Neural crest cell (in vitro differentiated cells): ENCODE data around the gene TMEM201. TPM values are rescaled to one million over a fixed set of nuclear protein-coding genes. Genes with fewer than 3 reads are reported as not detected.

Source experiments
- DNase-seq: peaks from one replicate; pipeline ENCODE4 v3.0.0; 2021; ENCODE audit warnings: low read depth, mixed read lengths, low spot score
- H3K27ac Mint-ChIP-seq: one replicate; pipeline ENCODE4 v1.8.0; 2021; ENCODE audit warnings: mild to moderate bottlenecking, mixed read lengths; ENCODE audit not compliant: unreplicated experiment
- H3K27me3 Mint-ChIP-seq: 2 replicates; pipeline ENCODE4 v1.8.0; 2021; ENCODE audit warnings: low read depth, mild to moderate bottlenecking, mixed read lengths
- H3K36me3 Mint-ChIP-seq: 2 replicates; pipeline ENCODE4 v1.8.0; 2021; ENCODE audit warnings: low read depth, mild to moderate bottlenecking, mixed read lengths
- H3K4me1 Mint-ChIP-seq: 2 replicates; pipeline ENCODE4 v1.8.0; 2021; ENCODE audit warnings: mixed read lengths
- H3K4me3 Mint-ChIP-seq: one replicate; pipeline ENCODE4 v1.8.0; 2021; ENCODE audit warnings: mild to moderate bottlenecking, mixed read lengths
- H3K9me3 Mint-ChIP-seq: 2 replicates; pipeline ENCODE4 v1.8.0; 2021; ENCODE audit warnings: mixed read lengths
- CTCF ChIP-seq: fragments of 200-600 bp; sonication (generic); conservative IDR thresholded peaks from 2 replicates; pipeline ENCODE4 v1.5.0; 2021; ENCODE audit warnings: antibody characterized with exemption, mild to moderate bottlenecking
- total RNA-seq: library from RNA; stranded (reverse); gene quantifications from 2 replicates; pipeline ENCODE4 v1.2.1, GENCODE V29; 2021

The TMEM201 gene
- total RNA-seq, 1 donor from 2014 or later, result 41.4 TPM

- Mint-ChIP-seq H3K4me3 (no peak overlapping the region), H3K36me3 (no peaks in the 10 kb centered on the region), H3K4me1 (no peaks in the 10 kb centered on the region), H3K9me3 (no peaks in the 10 kb centered on the region), H3K27me3 (no peaks in the 10 kb centered on the region), H3K27ac (no peak overlapping the region)
- no peak for TF ChIP-seq CTCF
- no peak for DNase-seq
These were observed 18.6 kb downstream of the TMEM201 start for GRCh38 chr1:9607352-9607751.

DNA sequence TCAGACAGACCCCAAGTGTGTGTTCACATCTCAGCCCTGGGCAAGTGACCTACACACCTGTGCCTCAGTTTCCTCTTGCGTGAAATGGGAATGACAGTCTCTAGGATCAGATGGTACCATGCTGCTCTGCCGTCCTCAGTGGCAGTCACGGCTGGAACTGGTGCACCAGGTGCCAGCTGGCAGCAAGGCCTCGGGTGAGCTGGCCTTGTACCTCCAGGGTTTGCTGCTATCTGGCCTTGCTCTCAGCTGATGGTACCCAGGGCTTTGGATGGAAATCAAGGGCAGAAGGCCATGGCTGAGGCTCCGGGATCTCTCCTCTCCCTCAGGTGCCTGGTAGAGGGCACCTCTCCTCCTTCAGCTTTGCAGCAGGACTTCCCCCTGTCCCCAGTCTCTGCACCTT is 21.3 kb downstream of the TMEM201 start:
- no peaks in the 10 kb centered on the region for H3K4me1 Mint-ChIP-seq
- DNase-seq, result no peak
- no peak for TF ChIP-seq CTCF
- H3K9me3 Mint-ChIP-seq, result no peaks in the 10 kb centered on the region
- H3K4me3 Mint-ChIP-seq, result no peak overlapping the region
- no peaks in the 10 kb centered on the region for H3K27me3 Mint-ChIP-seq
- no peaks in the 10 kb centered on the region for H3K36me3 Mint-ChIP-seq
- peak overlapping the region; percentile 43 for H3K27ac Mint-ChIP-seq

DNA sequence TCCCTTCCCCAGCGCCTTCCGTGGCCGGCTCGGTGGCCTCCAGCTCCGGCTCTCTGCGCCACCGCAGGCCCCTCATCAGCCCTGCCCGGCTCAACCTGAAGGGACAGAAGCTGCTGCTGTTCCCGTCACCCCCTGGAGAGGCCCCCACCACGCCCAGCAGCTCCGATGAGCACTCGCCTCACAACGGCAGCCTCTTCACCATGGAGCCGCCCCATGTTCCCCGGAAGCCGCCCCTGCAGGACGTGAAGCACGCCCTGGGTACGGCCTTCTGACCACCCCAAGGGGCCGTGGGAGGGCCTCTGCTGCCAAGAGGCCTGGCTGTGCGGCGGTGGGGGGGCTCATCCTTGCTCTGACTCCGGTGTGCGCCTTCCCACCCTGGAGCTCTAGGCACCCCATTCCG is 21.8 kb downstream of the TMEM201 start:
- Mint-ChIP-seq H3K27ac (no peak overlapping the region), H3K9me3 (no peaks in the 10 kb centered on the region), H3K27me3 (no peaks in the 10 kb centered on the region), H3K4me3 (no peak overlapping the region), H3K36me3 (no peaks in the 10 kb centered on the region), H3K4me1 (no peaks in the 10 kb centered on the region)
- TF ChIP-seq CTCF, result no peak
- no peak for DNase-seq

GRCh38 chr1:9611716-9612115 is 23.0 kb downstream of the TMEM201 start:
- no peaks in the 10 kb centered on the region for H3K4me1 Mint-ChIP-seq
- no peak for TF ChIP-seq CTCF
- no peaks in the 10 kb centered on the region for H3K9me3 Mint-ChIP-seq
- no peak overlapping the region for H3K4me3 Mint-ChIP-seq
- no peak for DNase-seq
- H3K27ac Mint-ChIP-seq, result no peak overlapping the region
- no peaks in the 10 kb centered on the region for H3K27me3 Mint-ChIP-seq
- H3K36me3 Mint-ChIP-seq, result no peaks in the 10 kb centered on the region

DNA sequence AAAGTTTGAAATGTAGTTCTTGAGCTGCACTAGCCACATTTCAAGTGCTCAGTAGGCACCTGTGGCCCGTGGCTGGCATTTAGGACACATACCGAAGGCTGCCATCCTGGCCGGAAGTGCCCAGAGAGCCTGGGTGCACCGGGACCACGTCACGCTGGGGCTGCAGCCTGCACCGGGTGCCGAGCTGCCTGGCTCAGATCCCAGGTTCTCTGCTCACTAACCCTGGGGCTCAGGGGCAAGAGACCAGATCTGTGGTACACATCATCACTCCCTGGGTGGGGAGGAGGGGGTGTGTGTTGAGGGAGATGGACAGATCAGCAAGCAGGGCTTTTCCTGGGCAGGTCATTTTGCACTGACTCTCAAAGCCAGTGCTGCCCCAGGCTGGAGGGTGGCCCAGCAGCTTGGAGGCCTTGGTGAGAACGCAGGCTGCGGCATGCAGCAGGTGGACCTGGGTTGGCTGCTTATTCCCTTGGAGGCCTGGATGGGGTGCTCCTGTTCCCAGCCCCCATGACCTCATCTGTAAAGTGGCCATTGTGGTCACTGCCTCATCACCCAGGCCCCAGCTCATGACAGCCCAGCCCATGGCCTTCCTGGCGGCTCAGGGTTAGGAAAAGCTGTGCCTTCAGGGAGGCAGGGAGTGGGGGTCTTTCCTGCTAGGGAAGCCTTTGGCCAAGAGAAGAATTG is 23.6 kb downstream of the TMEM201 start:
- Mint-ChIP-seq H3K4me1 (no peaks in the 10 kb centered on the region), H3K9me3 (no peaks in the 10 kb centered on the region), H3K27me3 (no peaks in the 10 kb centered on the region), H3K4me3 (no peak overlapping the region), H3K27ac (no peak overlapping the region), H3K36me3 (no peaks in the 10 kb centered on the region)
- no peak for TF ChIP-seq CTCF
- DNase-seq, result no peak
